GM12892 (cell line): ENCODE measurements around the gene PDK3.

ENCODE experiments used
- POLR2A ChIP-seq: IDR thresholded peaks from 2 replicates; pipeline ENCODE4 v1.6.1; 2011; ENCODE audit warnings: low read depth, low read length, control low read depth
- POLR2AphosphoS5 ChIP-seq: IDR thresholded peaks from 2 replicates; pipeline ENCODE4 v1.6.1; 2011; ENCODE audit warnings: low read depth, low read length, control low read depth
- TAF1 ChIP-seq: IDR thresholded peaks from 2 replicates; pipeline ENCODE4 v1.6.1; 2011; ENCODE audit warnings: low read depth, mild to moderate bottlenecking, control low read depth, low read length, borderline replicate concordance

DNA sequence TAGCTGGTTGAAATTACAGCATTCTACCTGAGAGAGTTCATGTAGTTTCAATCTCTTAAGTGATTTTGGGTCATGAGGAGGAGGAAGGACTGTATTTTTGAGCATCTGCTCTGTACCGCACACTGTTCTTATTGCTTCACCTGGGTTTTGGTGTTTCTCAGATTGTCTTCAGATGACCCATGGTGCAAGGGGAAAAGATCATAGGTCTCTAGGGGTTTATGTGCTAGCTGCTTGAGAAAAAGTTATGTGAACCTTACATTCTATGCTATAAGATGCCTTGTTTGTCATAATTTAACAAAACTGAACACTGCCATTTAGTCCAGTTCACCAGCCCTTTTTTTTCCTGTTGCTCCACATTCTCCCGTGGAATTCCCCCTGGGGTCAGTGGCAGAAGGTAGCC is 60.4 kb downstream of the PDK3 start:
- TF ChIP-seq POLR2A (no peak), TAF1 (no peak), POLR2AphosphoS5 (no peak)
